Cortex of kidney (tissue), 1 donor: ENCODE measurements around the gene LEF1.
"Not testable (repeated sequence)": the region's sequence is repeated elsewhere in the genome, so short reads cannot be mapped to it uniquely, and the experiment has no call there.

Source experiments
- DNase-seq: peaks from one replicate; lab custom pipeline; 2025; lab: John Stamatoyannopoulos, UW

The LEF1 gene

DNA sequence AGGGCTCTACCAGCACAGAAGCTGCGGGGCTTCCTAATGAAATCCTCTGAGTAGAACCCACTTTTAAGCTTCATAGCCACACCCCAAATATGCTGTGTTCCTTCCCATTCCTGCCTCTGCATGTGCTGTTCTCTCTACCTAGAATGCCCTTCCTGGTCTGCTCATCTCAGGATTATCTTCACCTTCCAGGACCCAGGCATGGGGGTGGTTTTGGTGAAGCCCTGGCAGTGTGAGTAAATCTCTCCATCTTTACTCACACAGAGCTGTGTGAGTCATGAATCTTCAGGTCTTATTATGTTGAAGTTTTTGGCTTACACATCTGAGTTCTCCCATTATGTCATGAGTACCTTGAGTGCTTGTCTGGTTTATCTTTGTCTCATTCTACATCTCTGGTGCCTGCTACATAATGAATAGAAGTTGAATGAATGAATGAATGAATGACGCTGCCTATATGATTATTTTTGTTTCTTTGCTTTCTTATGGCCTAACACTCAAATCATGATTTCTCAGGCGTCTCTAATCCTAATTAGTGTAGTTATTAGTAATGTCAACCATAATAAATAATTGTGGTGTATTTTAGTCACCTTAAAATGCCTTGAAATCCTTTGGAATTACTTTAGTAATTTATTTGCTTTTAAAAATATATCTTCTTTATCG is 137.2 kb downstream of the LEF1 start:
- DNase-seq = no peak

DNA sequence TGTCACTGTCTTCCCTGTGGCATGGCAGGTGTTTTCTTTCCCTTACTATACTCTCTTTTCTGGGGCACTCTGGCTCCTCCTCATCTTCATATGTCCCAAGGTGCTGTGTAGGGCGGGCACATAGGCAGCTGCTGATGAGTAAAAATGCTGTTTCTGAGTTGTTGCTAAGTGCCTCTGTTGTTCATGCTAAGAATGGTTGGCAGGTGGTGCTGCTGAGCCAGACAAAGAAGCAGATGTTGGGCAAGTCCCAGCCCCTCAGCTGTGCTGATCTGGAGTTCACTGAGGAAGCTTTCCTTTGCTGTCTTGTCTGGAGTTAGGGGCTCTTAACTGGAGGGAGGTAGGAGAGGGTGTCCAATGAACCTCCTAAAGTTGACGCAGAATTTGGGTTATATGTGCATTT is 138.4 kb downstream of the LEF1 start:
- DNase-seq = no peak

DNA sequence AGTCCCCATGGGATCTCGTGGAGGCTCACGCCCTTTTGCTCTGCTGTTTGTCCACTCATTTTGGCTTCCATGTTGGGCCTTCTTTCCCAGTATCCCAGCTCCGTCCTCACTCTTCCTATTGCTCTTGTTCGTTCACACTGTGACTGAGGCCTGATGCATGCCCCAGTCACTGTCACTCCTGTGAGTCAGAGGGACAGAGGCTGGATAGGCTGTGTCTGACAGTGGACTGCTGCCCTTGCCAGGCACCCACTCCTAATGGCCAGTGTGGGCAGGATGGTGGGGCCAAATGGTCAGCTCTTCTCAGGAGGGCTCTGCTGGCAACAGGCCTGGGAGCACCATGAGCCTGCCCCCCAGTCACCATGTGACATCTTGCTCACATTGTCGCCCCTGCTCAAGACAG is 139.0 kb downstream of the LEF1 start:
- no peak for DNase-seq

DNA sequence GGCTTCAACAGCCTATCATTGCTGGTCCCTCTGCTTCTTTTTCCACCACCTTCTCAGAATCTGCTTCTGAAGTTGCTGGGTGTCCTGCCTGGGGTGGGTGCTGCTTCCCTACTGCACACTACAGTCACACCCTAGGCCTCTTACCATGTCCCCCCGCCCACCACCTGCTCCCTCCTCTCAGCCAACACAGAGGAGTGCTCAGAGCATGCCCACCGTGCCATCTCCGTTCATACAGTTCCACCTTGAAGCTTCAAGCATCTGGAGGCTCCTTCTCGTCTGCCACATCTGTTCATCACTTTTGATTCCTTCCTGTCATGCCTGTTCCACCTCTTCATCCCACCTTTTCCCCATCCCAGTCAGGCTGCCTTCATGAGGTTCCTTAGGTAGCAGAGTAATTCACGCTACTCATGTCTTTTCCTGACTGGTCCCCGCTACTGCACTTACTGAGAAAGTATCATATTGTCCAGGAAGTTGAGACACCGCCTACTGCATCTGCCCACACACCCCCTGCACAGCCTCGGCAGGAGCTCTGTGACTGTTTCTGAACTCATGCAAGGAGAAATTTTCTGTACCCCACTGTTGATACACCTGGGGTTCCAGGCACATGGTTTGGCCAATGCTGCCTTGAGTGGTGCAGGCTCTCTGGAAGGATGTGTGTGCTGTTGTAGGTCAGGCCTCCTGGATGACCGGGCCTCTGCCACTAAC is 139.6 kb downstream of the LEF1 start:
- no peak for DNase-seq

DNA sequence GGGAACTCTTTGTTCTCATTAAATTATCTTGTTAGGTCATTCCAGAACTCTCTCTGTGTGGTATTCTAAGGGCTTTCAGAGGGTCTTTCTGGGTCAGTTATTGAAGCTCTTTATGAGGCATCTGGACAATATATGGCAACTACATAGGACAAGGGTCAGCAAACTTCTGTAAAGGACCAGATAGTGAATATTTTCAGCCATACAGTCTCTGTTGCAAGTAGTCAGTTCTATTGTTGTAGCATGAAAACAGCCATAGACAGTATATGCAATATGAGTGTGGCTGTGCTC is 143.9 kb downstream of the LEF1 start:
- DNase-seq = no peak

DNA sequence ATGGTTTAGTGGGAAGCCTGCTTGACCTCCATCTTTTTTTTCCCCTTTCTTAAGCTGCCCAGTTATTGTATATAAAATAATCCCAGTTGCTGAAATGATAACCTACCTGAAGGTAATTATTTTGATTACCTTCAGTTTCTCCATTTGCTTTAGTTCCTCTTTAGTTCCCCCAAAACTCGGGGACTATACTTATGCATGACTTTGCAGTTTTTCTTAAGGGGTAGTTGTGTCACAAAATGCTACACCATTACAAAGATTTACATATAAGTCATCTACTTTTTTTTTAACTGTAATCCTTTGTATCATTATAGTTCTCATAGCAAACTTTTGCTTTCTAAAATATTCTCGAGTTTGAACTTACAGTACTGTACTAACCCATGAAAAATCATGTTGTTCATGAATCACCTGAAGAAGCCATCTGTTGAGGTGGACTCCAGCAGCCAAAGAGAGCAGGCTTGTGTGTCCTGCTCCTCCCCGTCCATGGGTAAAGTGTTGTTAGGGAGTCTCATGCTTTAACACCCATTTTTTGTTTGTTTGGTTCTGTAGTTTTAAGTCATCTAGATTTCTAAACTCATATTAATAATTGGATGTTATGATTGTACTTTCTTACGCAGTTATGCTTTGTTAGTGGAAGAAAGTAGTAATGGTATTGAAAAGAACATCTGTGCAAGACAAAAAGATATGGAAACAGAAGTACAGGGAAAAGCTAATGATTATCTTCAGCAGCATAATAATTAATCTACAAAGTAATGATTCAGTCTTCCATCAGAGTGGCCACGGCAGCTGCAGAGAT is 144.5 kb downstream of the LEF1 start:
- no peak for DNase-seq

DNA sequence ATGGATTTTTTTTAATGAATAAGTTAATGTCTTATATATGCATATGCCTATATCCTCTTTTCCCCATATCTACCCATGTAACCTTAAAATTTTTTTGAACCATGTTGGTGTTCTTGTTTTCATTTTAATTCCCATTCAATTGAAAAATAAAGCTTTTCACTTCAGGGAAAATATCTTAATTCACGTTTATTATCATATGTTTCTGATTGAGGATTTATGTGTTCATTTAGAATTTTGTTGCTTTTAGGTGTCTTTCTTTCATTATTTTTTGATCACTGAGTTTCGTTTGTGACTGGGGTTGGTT is 149.9 kb downstream of the LEF1 start:
- DNase-seq = no peak

DNA sequence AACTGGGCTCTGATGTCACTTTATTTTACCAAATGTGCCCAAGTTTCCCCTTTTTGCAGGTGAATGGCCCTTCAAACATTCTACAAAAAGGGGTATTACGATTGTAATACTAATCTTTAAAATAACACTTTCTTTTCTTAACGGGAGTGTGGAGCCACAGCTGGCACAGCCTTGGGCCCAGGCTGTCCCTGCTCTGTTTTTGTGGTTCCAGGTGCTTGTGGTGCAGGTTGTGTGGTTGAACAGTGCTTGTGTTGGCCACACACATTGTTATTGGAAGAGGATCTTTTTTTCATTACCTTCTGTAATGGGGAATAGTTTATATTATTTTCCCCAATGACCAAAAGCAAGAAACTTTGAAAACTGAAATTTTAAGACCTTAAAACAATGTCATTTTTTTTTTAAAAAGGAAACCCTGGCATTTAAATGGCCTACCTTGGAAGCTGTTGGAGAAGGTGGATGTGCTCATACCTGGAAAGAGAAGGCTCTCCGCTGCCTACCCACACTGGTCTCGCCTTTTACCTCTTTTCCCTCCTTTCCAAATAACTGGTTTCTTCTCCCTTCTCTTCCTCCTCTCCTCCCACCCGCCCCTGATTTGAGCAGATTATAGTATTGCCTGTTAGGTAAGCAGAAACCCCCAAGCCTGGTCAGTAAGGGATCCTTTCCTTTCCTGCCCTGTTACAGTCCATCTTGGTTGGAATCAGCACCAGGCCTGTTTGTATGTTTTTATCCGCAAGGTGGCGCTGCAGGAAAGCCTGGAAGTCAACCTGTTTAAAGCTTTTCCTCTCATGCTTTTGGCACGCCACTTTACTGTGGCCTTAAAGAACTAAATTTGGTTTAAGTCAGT is 150.5 kb downstream of the LEF1 start:
- DNase-seq = no peak

DNA sequence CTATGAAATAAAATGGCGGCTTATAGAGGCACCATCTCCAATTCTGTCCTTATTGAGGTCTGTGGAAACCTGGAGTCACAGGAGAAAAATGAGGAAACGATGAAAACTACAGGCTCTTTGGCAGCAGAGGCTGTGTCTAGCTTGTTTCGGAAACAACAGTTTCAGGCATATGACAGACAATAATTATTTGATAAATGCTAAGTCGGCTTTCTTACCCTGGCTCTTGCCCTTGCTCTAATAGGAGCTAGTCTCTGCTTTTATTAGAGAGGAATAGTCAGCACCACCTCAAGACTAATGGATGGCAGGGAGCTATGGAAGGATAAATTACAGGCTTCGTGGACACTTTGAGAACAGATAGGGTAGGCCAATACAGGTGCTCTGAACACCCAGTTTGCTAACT is 154.8 kb downstream of the LEF1 start:
- DNase-seq = no peak

DNA sequence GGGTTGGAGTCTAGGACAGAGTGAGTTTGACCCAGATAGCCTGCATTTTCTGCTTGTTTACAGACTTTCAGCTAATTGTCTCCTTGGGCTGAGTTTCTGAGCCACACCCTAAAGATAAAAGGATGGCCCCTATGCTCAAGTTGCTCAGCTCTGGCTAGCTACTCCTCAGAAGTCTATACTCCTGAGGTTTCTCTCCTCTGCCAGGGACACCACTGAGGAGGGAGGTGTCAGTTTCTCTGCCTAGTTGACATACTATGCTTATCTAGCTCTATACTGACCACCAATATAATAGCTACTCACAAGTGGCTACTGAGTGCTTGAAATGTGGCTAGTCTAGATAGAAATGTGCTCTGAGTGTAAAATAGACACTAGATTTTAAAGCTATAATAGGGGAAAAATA is 155.4 kb downstream of the LEF1 start:
- DNase-seq = no peak

DNA sequence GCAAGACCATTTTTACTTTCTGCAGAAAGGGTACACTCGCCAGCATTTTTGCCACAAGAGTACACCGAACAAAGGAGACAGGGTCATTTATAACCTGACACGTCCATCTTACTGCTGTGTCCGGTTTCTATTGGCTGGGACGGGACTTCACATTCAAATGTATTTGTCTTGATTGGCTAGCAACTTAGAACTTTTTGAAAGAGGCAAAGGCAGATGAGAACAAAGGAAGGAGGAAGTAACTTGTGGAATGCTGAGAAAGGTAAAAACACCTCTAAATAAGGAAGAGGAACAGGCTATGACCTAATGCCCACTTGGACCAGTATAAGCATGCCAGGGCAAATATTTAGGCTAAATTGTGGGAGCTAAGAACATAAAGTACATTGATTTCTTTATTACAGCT is 156.3 kb downstream of the LEF1 start:
- DNase-seq = not testable (repeated sequence)

DNA sequence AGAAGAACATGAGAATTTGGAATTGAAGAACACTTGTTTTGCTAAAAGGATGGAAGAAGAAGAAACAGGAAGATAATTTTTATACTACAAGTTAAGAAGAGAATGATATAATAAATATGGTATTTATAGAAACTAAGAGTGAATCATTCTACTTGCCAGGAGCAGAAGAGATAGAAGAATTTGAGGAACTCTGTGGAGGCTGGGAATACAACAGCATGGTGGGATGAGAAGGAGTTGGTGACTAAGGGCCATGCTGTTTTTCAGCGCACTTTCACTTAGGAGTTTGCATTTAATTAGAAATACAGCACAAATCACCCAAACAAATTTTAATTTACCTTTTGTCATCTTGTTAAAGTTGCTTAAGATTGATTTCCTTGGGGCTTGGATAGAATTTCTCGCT is 158.6 kb downstream of the LEF1 start:
- no peak for DNase-seq

DNA sequence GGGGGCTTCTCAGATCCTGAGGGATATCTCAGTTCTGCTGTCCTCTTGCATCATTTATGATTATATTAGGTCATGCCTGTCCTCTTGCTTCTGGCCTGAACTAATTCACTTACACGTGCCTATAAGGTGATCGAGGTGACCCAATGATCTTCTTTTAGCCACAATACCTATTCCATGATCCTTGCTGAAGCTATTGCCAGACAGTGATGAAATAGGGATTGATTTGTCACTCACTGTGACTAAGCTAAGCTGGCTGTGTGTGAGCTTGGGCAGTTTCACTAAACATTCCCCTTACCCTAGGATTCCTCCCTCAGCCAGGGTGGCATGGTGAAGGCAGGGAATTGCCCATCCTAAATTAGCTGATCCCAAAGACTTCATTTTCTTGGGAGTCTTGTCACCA is 160.0 kb downstream of the LEF1 start:
- no peak for DNase-seq

DNA sequence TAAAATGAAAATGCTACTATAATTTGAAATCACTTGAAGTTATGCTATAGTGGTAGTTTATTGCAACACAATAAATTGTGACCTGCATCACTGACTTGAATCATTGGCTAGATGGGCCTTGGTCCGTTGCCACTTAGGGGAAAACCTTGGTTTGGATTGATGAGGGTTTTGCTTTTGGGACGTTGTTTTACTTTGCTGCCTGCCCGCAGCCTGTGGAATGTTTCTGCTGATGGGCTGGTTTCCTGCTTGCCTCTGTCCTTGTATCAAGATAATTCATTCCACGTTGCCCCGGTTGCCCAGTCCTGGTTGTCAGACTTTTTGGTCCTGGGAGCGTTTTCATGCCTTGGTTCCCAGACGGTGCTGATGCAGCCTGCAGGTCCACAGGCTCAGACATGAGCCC is 160.7 kb downstream of the LEF1 start:
- no peak for DNase-seq

DNA sequence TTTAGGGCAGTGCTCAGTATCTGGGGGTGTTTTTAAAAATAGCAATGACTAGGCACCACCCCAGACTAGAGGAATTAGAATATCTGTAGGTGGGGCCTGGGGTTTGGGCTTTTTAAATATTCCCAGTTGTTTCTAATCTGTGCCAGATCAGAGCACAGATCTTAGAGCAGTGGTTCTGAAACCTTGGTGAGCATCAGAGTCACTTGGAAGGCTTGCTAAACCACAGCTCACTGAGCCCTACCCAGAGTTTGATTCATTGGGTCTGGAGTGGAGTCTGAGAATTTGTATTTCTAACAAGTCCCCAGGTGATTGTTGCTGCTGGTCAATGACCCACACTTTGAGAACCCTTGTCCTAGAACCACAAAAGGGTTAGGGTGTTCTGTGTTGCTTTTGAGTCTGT is 162.4 kb downstream of the LEF1 start:
- no peak for DNase-seq

DNA sequence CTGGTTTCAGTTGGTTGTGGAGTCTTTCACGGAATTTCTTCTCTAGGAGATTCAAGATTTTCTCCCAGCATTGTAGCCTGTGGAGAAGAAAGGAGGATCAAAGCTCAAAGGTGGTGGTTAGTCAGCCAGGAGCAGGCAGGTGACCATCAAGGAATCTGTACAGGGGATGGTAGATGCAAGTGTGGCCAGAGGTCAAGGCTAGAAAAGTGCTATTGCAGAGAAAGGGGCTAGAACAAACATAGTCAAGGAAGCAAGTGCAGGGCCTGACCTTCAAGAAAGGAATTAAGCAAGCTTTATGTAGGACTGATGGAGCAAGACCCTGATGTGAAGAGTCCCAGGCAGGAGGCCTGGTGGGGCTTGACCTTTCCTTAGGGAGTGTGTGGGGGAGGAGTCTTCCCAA is 162.9 kb downstream of the LEF1 start:
- DNase-seq = no peak

DNA sequence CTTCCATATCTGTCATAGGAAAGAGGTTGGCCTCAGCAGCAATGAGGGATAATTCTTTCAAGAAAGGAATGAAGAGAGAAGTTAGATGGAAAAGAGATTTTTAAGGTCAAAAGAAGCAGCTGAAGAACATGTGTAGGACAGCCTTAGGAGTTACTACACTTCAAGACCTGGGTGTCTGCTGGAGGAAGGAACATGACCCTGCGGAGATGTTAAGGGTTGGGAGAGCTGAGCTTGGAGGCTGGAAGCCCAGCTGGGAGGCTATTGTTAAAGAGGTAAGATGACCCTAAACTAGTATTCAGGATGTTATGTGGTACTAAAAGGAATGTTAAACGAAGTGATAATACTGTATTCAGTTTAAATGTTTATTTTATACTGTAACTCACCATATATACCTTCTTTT is 164.1 kb downstream of the LEF1 start:
- DNase-seq = no peak

DNA sequence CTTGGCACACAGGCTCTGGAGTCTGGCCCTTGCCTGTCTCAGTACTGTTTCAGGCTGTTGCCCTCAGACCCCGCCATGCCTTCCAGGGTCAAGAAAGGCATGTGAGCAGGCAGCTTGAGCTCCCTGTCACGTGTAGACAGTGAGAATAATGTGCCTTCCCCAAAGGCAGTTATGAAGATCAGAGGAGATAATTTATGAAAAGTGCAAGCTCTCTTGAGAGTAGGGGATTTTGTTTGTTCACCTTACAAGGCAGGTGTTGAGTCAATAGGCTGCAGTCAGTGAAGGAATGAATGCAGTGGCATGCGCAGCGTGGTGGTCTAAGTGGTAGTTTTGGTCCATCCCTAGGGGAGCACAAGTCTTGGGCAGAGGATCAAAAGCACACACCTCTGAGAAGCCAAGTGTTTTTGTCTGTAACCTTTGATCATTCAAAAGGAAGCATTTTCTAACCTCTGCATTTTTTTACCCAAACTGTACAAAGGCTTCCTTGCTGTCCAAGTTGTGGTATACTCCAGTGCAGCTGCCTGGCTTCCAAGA is 164.7 kb downstream of the LEF1 start:
- DNase-seq = no peak

DNA sequence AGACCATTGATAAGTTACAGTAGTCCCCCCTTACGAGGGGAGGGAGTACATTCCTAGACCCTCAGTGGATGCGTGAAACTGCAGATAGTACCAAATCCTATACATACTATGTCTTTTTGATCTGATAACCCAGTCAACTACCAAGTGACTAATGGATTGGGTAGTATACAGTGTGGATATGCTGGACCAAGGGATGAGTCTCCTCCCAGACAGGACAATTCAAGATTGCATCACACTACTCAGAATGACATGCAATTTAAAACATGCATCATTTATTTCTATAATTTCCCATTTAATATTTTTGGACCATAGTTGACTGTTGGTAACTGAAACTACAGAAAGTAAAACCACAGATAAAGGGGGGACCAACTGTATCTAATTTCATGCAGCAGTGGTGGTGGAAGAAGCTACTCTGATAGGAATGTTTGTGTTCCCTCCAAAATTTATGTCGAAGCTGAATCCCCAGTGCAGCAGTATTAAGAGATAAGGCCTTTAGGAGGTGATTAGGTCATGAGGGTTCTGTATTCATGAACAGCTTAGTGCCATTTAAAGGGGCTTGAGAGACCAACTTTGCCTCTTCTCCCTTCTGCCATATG is 167.1 kb downstream of the LEF1 start:
- DNase-seq = no peak

DNA sequence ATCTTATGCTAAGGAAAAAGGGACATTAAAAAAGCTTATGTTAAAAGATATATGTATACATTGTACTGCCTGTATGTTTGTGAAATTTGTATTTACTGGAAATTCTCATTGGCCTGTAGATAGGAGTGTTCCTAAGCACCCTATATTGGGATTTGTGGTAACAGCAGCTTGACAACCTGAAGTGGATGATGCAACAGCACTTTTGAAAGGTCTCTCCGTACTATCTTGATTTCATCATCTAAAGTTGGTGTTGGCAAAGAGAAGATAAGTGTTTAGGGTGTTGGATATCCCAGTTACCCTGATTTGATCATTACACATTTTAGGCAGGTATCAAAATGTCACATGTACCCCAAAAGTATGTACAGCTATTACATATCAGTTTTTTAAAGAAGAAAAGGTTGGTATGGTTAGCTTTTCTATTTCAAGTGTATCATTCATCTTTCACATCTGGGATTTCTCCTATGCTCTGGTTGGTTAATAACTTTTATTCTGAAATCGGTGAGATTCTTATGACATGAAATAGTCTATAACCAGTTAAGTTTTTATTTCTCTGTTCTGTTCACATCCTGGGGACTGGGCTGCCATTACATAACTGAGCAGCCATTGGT is 168.7 kb downstream of the LEF1 start:
- DNase-seq = no peak

DNA sequence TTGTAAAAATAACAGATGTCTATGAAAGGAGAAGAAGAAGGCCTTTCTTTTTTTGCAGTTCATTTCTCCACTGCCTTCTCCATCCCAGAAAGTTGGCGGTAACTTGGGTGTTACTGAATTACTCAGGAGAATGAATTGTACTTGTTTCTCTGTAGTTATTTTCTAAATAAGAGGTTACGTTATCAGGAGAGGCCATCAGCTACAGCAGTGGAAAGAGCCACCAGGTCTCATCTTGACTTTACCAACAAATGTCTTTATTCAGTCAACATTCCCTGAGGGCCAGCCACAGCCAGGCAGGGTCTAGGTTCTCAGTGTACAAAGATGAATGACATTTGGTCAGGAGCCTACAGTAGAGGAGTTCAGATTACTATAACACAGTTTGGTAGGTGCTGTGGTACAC is 170.9 kb downstream of the LEF1 start:
- DNase-seq = no peak
